ENCODE data around the gene RALGAPA2. TPM values are rescaled to one million over a fixed set of nuclear protein-coding genes. Genes with fewer than 3 reads are reported as not detected.

Gene RALGAPA2
- total and polyA plus RNA-seq, 2 donors (not counting 3 experiments of a cell fraction or from before 2014, with no cell fraction given): 10.0 to 46.8 TPM

DNA sequence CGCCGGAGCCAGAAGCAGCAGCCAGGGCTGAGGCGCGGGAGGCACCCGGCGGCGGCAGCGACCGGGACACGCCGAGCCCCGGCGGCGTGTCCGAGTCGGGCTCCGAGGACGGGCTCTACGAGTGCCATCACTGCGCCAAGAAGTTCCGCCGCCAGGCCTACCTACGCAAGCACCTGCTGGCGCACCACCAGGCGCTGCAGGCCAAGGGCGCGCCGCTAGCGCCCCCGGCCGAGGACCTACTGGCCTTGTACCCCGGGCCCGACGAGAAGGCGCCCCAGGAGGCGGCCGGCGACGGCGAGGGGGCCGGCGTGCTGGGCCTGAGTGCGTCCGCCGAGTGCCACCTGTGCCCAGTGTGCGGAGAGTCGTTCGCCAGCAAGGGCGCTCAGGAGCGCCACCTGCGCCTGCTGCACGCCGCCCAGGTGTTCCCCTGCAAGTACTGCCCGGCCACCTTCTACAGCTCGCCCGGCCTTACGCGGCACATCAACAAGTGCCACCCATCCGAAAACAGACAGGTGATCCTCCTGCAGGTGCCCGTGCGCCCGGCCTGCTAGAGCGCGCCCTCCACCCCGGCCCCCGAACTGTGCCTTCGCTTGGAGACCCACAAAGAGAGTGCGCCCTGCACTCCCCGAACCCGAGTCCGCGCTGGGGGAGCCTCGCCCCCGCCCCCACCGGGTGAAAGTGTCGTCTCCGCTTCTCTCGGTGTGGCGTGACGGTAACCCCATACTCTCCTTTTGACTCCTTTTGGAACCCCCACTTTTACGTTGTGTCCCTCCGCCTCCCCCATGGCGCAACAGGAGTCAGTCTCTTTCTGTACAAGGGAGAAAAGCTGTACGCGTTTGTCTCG lies 343.0 kb downstream of the RALGAPA2 start:
- no peak for DNase-seq (ENCODE audit: low read depth, low spot score)
- H3K4me3 ChIP-seq (replicated peaks in 1 of 3; ENCODE audit: insufficient read depth in 1 of 3, low read depth in 1 of 3, low read length in 3 of 3): no peak overlapping the region
- BruUV-seq (replicated peaks): no TSS peak
- no peak overlapping the region for H2AFZ ChIP-seq (ENCODE audit: low read depth, low read length)
- dilution Hi-C loops (cut with MboI; ENCODE audit: extremely low pct_ligation_motif_present, low sequenced_read_pairs): loop anchor here (10.0 kb wide), 1 partner anchor 145 kb away; no protein-coding TSS in a partner anchor
- no peaks in the 10 kb centered on the region for H3K9me3 ChIP-seq (replicated peaks; ENCODE audit: control insufficient read depth, insufficient read depth, low read length)
- H3K4me2 ChIP-seq (ENCODE audit: insufficient read depth, low read length): no peak overlapping the region
- CTCF ChIA-PET: no interaction called here
- no peak overlapping the region for H3K9ac ChIP-seq (replicated peaks; ENCODE audit: extremely low read depth, insufficient read depth, low read length)
- H3K79me2 ChIP-seq (ENCODE audit: control insufficient read depth, insufficient read depth, low read length): no peaks in the 10 kb centered on the region
- POLR2A ChIA-PET: no interaction called here
- intact Hi-C loops (cut with micrococcal nuclease): loop anchor here (10.0 kb wide), 2 partner anchors 45 to 455 kb away; no protein-coding TSS in a partner anchor
- TF ChIP-seq POLR2AphosphoS5 (IDR thresholded peaks at IDR 0.05; ENCODE audit: insufficient read depth, low read depth, low read length) (no peak), EZH2 (IDR thresholded peaks at IDR 0.05; ENCODE audit: borderline replicate concordance, low read depth, low read length, severe bottlenecking) (peak; percentile 75)
- no peak overlapping the region for H3K27ac ChIP-seq (ENCODE audit: insufficient read depth, low read depth, low read length)
- FAIRE-seq: no peak
- no peaks in the 10 kb centered on the region for H4K20me1 ChIP-seq (replicated peaks; ENCODE audit: control insufficient read depth, extremely low read depth, insufficient read depth, low read length)
- no peaks in the 10 kb centered on the region for H3K9me1 ChIP-seq (replicated peaks; ENCODE audit: control insufficient read depth, extremely low read depth, insufficient read depth, low read length)
- peaks cover 71 to 91% of the 10 kb centered on the region in 2 experiments for H3K27me3 ChIP-seq (ENCODE audit: control insufficient read depth in 2 of 2, insufficient read depth in 2 of 2, low read length in 2 of 2)
- no peaks in the 10 kb centered on the region for H3K4me1 ChIP-seq (ENCODE audit: control insufficient read depth, extremely low read depth, insufficient read depth, low read length)
- no peaks in the 10 kb centered on the region for H3K36me3 ChIP-seq (ENCODE audit: control insufficient read depth in 2 of 2, extremely low read depth in 1 of 2, insufficient read depth in 2 of 2, low read length in 2 of 2)

DNA sequence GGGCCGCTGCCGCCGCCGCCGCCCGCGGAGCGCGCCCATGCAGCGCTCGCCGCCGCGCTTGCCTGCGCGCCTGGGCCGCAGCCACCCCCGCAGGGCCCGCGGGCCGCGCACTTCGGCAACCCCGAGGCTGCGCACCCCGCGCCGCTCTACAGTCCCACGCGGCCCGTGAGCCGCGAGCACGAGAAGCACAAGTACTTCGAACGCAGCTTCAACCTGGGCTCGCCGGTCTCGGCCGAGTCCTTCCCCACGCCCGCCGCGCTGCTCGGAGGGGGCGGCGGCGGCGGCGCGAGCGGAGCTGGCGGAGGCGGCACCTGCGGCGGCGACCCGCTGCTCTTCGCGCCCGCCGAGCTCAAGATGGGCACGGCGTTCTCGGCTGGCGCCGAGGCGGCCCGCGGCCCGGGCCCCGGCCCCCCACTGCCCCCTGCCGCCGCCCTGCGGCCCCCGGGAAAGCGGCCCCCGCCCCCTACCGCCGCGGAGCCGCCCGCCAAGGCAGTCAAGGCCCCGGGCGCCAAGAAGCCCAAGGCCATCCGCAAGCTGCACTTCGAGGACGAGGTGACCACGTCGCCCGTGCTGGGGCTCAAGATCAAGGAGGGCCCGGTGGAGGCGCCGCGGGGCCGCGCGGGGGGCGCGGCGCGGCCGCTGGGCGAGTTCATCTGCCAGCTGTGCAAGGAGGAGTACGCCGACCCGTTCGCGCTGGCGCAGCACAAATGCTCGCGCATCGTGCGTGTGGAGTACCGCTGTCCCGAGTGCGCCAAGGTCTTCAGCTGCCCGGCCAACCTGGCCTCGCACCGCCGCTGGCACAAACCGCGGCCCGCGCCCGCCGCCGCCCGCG lies 343.8 kb downstream of the RALGAPA2 start:
- DNase-seq (ENCODE audit: low read depth, low spot score) (no peak), FAIRE-seq (no peak)
- TF ChIP-seq EZH2 (IDR thresholded peaks at IDR 0.05; ENCODE audit: borderline replicate concordance, low read depth, low read length, severe bottlenecking) (peak; percentile 85), FOS (IDR thresholded peaks at IDR 0.05; ENCODE audit: borderline replicate concordance, insufficient read depth, low read length) (no peak)
- Histone ChIP-seq H3K9ac (replicated peaks; ENCODE audit: extremely low read depth, insufficient read depth, low read length) (no peak overlapping the region), H3K4me3 (replicated peaks in 1 of 3; ENCODE audit: insufficient read depth in 1 of 3, low read depth in 1 of 3, low read length in 3 of 3) (peak overlapping the region in 1 of 3 experiments; percentile 8), H3K4me2 (ENCODE audit: insufficient read depth, low read length) (no peak overlapping the region), H3K27me3 (ENCODE audit: control insufficient read depth in 2 of 2, insufficient read depth in 2 of 2, low read length in 2 of 2) (peaks cover 71 to 92% of the 10 kb centered on the region in 2 experiments), H3K79me2 (ENCODE audit: control insufficient read depth, insufficient read depth, low read length) (no peaks in the 10 kb centered on the region), H3K9me3 (replicated peaks; ENCODE audit: control insufficient read depth, insufficient read depth, low read length) (no peaks in the 10 kb centered on the region), H3K27ac (ENCODE audit: insufficient read depth, low read depth, low read length) (no peak overlapping the region), H4K20me1 (replicated peaks; ENCODE audit: control insufficient read depth, extremely low read depth, insufficient read depth, low read length) (no peaks in the 10 kb centered on the region), H2AFZ (ENCODE audit: low read depth, low read length) (no peak overlapping the region), H3K4me1 (ENCODE audit: control insufficient read depth, extremely low read depth, insufficient read depth, low read length) (no peaks in the 10 kb centered on the region), H3K9me1 (replicated peaks; ENCODE audit: control insufficient read depth, extremely low read depth, insufficient read depth, low read length) (no peaks in the 10 kb centered on the region), H3K36me3 (ENCODE audit: control insufficient read depth in 2 of 2, extremely low read depth in 1 of 2, insufficient read depth in 2 of 2, low read length in 2 of 2) (no peaks in the 10 kb centered on the region)
- dilution Hi-C loops (cut with MboI; ENCODE audit: extremely low pct_ligation_motif_present, low sequenced_read_pairs) (no loop called here), intact Hi-C loops (cut with micrococcal nuclease) (loop anchor here (10.0 kb wide), 2 partner anchors 46 to 456 kb away; no protein-coding TSS in a partner anchor)
- BruUV-seq (replicated peaks): no TSS peak
- POLR2A ChIA-PET: no interaction called here
- CTCF ChIA-PET: no interaction called here

Data from endothelial cell of umbilical vein (primary cell).